H9 (cell line): ENCODE data around the gene ULK1. TPM values are rescaled to one million over a fixed set of nuclear protein-coding genes. Genes with fewer than 3 reads are reported as not detected.

ENCODE experiments used
- DNase-seq: peaks from one replicate; pipeline ENCODE4 v3.0.0-alpha.2; 2017
- H2AFZ ChIP-seq: one replicate; pipeline ENCODE4 v1.6.1; 2013; ENCODE audit warnings: mild to moderate bottlenecking, low read length, control low read depth, moderate library complexity
- H2AK5ac ChIP-seq: 2 replicates; pipeline ENCODE4 v1.6.1; 2013; ENCODE audit warnings: low read length, control low read depth, mixed read lengths; ENCODE audit not compliant: insufficient read length
- H2BK120ac ChIP-seq: one replicate; pipeline ENCODE4 v1.6.1; 2013; ENCODE audit warnings: low read depth, mild to moderate bottlenecking, low read length, control low read depth, inconsistent platforms; ENCODE audit not compliant: poor library complexity, severe bottlenecking
- H2BK12ac ChIP-seq: 2 replicates; pipeline ENCODE4 v1.6.1; 2013; ENCODE audit warnings: low read length, control low read depth, mixed read lengths, low read depth; ENCODE audit not compliant: insufficient read length
- H2BK15ac ChIP-seq: 2 replicates; pipeline ENCODE4 v1.6.1; 2013; ENCODE audit warnings: low read depth, low read length, control low read depth
- H2BK20ac ChIP-seq: one replicate; pipeline ENCODE4 v1.6.1; 2013; ENCODE audit warnings: low read depth, mild to moderate bottlenecking, low read length, control low read depth, inconsistent platforms; ENCODE audit not compliant: poor library complexity, severe bottlenecking
- H2BK5ac ChIP-seq: 2 replicates; pipeline ENCODE4 v1.6.1; 2013; ENCODE audit warnings: low read length, control low read depth, mixed read lengths; ENCODE audit not compliant: insufficient read length
- H3K14ac ChIP-seq: 2 replicates; pipeline ENCODE4 v1.6.1; 2013; ENCODE audit warnings: low read length, control low read depth; ENCODE audit not compliant: insufficient read depth
- H3K18ac ChIP-seq: 2 replicates; pipeline ENCODE4 v1.6.1; 2013; ENCODE audit warnings: low read depth, mild to moderate bottlenecking, mixed read lengths, low read length, control low read depth; ENCODE audit not compliant: insufficient read length
- H3K23ac ChIP-seq: 2 replicates; pipeline ENCODE4 v1.6.1; 2013; ENCODE audit warnings: low read length, control low read depth, mixed read lengths, low read depth; ENCODE audit not compliant: insufficient read length
- H3K23me2 ChIP-seq: 2 replicates; pipeline ENCODE4 v1.6.1; 2013; ENCODE audit warnings: low read depth, mild to moderate bottlenecking, mixed read lengths, low read length, control low read depth; ENCODE audit not compliant: insufficient read length, poor library complexity, severe bottlenecking
- H3K27ac ChIP-seq: 2 replicates; pipeline ENCODE4 v1.5.1; 2013; ENCODE audit warnings: low read length, control low read depth, mixed read lengths, low read depth; ENCODE audit not compliant: insufficient read length
- H3K27me3 ChIP-seq: 2 replicates; pipeline ENCODE4 v1.6.1; 2013; ENCODE audit warnings: low read length, control low read depth, inconsistent platforms; ENCODE audit not compliant: insufficient read depth
- H3K4ac ChIP-seq: 2 replicates; pipeline ENCODE4 v1.6.1; 2013; ENCODE audit warnings: low read depth, mild to moderate bottlenecking, control low read depth, inconsistent platforms, low read length, moderate library complexity
- H3K4me1 ChIP-seq: 2 replicates; pipeline ENCODE4 v1.6.1; 2013; ENCODE audit warnings: low read length, control low read depth, inconsistent platforms; ENCODE audit not compliant: insufficient read depth
- H3K4me2 ChIP-seq: 2 replicates; pipeline ENCODE4 v1.6.1; 2013; ENCODE audit warnings: low read length, control low read depth, mixed read lengths; ENCODE audit not compliant: insufficient read length, insufficient read depth
- H3K56ac ChIP-seq: 2 replicates; pipeline ENCODE4 v1.6.1; 2013; ENCODE audit warnings: low read depth, mild to moderate bottlenecking, mixed read lengths, low read length, control low read depth; ENCODE audit not compliant: insufficient read length
- H3K79me1 ChIP-seq: 2 replicates; pipeline ENCODE4 v1.6.1; 2013; ENCODE audit warnings: low read depth, mild to moderate bottlenecking, moderate library complexity, low read length, control low read depth, inconsistent platforms; ENCODE audit not compliant: insufficient read depth, poor library complexity, severe bottlenecking
- H3K79me2 ChIP-seq: 2 replicates; pipeline ENCODE4 v1.6.1; 2013; ENCODE audit warnings: low read length, control low read depth, inconsistent platforms; ENCODE audit not compliant: insufficient read depth
- H3K9ac ChIP-seq: 2 replicates; pipeline ENCODE4 v1.6.1; 2013; ENCODE audit warnings: low read length, control low read depth, mixed read lengths; ENCODE audit not compliant: insufficient read length; ENCODE audit errors: extremely low read depth
- H3K9me3 ChIP-seq: one replicate; pipeline ENCODE4 v1.6.1; 2013; ENCODE audit warnings: low read depth, low read length, inconsistent platforms; ENCODE audit not compliant: control insufficient read depth
- H3T11ph ChIP-seq: one replicate; pipeline ENCODE4 v1.6.1; 2013; ENCODE audit warnings: mild to moderate bottlenecking, low read length, control low read depth, inconsistent platforms
- H4K20me1 ChIP-seq: one replicate; pipeline ENCODE4 v1.6.1; 2013; ENCODE audit not compliant: control insufficient read depth, insufficient read length, insufficient read depth
- H4K5ac ChIP-seq: 2 replicates; pipeline ENCODE4 v1.6.1; 2013; ENCODE audit warnings: low read depth, mild to moderate bottlenecking, mixed read lengths, low read length, control low read depth; ENCODE audit not compliant: insufficient read length
- H4K8ac ChIP-seq: replicated peaks from 2 replicates; pipeline ENCODE4 v1.6.1; 2013; ENCODE audit warnings: low read length, control low read depth, mixed read lengths, low read depth; ENCODE audit not compliant: insufficient read length
- H4K91ac ChIP-seq: 2 replicates; pipeline ENCODE4 v1.6.1; 2013; ENCODE audit warnings: low read depth, mild to moderate bottlenecking, moderate library complexity, mixed read lengths, low read length, control low read depth; ENCODE audit not compliant: insufficient read length
- H3K27ac Mint-ChIP-seq, 3 experiments: 2 replicates in 2 of 3; 3 replicates in 1 of 3; pipeline ENCODE4 v1.8.0; 2020 to 2021; ENCODE audit warnings: mixed read lengths in 3 of 3, mild to moderate bottlenecking in 1 of 3, moderate library complexity in 1 of 3
- H3K27me3 Mint-ChIP-seq: 2 replicates; pipeline ENCODE4 v1.8.0; 2021; ENCODE audit warnings: low read depth, mild to moderate bottlenecking, moderate library complexity, mixed read lengths
- H3K36me3 Mint-ChIP-seq, 3 experiments: 2 replicates in 2 of 3; 3 replicates in 1 of 3; pipeline ENCODE4 v1.8.0; 2020 to 2021; ENCODE audit warnings: low read depth in 3 of 3, mixed read lengths in 3 of 3; ENCODE audit not compliant: insufficient read depth in 1 of 3
- H3K4me1 Mint-ChIP-seq, 2 experiments: 2 replicates each; pipeline ENCODE4 v1.8.0; 2020; ENCODE audit warnings: mixed read lengths in 2 of 2
- H3K4me3 Mint-ChIP-seq, 2 experiments: 2 replicates in 1 of 2; 3 replicates in 1 of 2; pipeline ENCODE4 v1.8.0; 2020 to 2021; ENCODE audit warnings: mild to moderate bottlenecking in 2 of 2, mixed read lengths in 2 of 2, moderate library complexity in 1 of 2
- H3K9me3 Mint-ChIP-seq, 2 experiments: 2 replicates in 1 of 2; 3 replicates in 1 of 2; pipeline ENCODE4 v1.8.0; 2020; ENCODE audit warnings: mild to moderate bottlenecking in 2 of 2, mixed read lengths in 2 of 2, moderate library complexity in 1 of 2
- WGBS: extraction: QIAGEN DNeasy Blood & Tissue Kit; methylation state at CpG from one replicate; pipeline ENCODE4 v1.1.7; 2013; ENCODE audit warnings: missing lambda C conversion rate, low lambda C conversion rate, mixed read lengths; ENCODE audit not compliant: insufficient read length; ENCODE audit errors: extremely low coverage; 5-methylcytosine and 5-hydroxymethylcytosine counted together
- total RNA-seq: library from RNA; stranded (reverse); gene quantifications from 2 replicates; pipeline ENCODE4 v1.2.1, GENCODE V29; 2021
- TF ChIP-seq, protein P1 (sequence below): fragments of 200-600 bp; sonication (generic); conservative IDR thresholded peaks from 3 replicates; pipeline ENCODE4 v1.8.0; 2021; ENCODE audit warnings: antibody characterized with exemption, mild to moderate bottlenecking

Gene ULK1
- total RNA-seq, 1 experiment from 2014 or later: 57.2 TPM

DNA sequence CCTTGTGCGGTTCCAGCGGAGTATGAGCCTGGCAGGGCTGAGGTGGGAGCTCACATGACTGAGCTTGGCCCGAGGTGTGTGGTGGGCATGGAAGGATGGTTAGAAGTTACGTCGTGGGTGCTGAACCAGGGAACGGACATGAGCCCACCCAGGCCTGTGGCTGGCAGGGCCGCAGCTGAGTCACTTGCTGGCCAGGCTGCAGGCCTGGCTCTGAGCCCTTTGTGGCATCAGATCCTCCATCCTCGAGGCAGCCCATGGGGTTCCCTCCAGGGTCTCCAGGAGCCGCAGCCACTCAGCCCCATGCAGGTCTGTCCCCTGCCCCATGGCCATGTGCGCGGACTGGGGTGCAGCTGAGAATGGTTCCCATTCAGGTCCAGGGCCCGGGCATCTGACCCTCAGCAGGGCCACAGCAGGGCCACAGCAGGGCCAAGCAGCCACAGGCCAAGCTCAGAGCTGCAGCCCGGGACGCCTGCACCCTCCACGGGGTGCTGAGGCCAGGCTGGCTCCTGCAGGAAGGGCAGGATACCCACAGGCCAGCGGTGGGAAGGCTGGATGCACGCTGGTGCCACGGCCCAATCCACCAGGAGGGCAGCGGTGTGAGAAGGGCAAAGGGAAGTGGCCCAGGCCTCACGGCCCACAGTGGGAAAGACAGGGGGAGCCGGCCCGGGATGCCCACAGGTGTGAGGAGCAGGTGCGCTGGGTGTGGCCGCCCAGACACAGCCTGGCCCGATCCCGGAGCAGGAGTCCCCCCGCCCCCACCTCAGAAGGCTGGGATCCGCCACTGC, 26.3 kb upstream of the ULK1 start:
- no peak overlapping the region for H3K56ac ChIP-seq
- H2BK12ac ChIP-seq: no peak overlapping the region
- no peak overlapping the region for H3K4me2 ChIP-seq
- H4K8ac ChIP-seq: no peak overlapping the region
- no peak overlapping the region for H2BK15ac ChIP-seq
- no peak overlapping the region for H3K27ac ChIP-seq
- H3K23ac ChIP-seq: no peak overlapping the region
- Mint-ChIP-seq H3K9me3 (peaks cover 0 to under 1% of the 10 kb centered on the region in 2 experiments; a peak in 1 of 5 replicates), H3K4me1 (peaks cover 7 to 13% of the 10 kb centered on the region in 2 experiments), H3K4me3 (no peak overlapping the region; a peak in 1 of 5 replicates), H3K36me3 (peaks cover 0 to 2% (median under 1%) of the 10 kb centered on the region in 3 experiments; a peak in 3 of 7 replicates), H3K27ac (no peak overlapping the region), H3K27me3 (no peaks in the 10 kb centered on the region)
- no peak overlapping the region for H4K5ac ChIP-seq
- no peaks in the 10 kb centered on the region for H3K79me1 ChIP-seq
- H3K23me2 ChIP-seq: no peaks in the 10 kb centered on the region
- no peaks in the 10 kb centered on the region for H4K20me1 ChIP-seq
- H3K27me3 ChIP-seq: no peaks in the 10 kb centered on the region
- no peaks in the 10 kb centered on the region for H3K79me2 ChIP-seq
- no CpG with 5 or more reads among the region's 28 CpGs for WGBS
- no peak overlapping the region for H3K18ac ChIP-seq
- no peak overlapping the region for H3K9ac ChIP-seq
- H2BK20ac ChIP-seq: no peak overlapping the region
- H3K9me3 ChIP-seq: no peaks in the 10 kb centered on the region
- H2AFZ ChIP-seq: no peak overlapping the region
- H3K4ac ChIP-seq: no peak overlapping the region
- no peak overlapping the region for H2BK120ac ChIP-seq
- H4K91ac ChIP-seq: no peak overlapping the region
- no peak overlapping the region for H2BK5ac ChIP-seq
- H3K4me1 ChIP-seq: peaks cover 2% of the 10 kb centered on the region; the same call in 1 of the 2 replicates
- no peak overlapping the region for H3T11ph ChIP-seq
- no peak overlapping the region for H2AK5ac ChIP-seq
- no peak for DNase-seq
- no peak overlapping the region for H3K14ac ChIP-seq
- TF ChIP-seq, protein P1, sequence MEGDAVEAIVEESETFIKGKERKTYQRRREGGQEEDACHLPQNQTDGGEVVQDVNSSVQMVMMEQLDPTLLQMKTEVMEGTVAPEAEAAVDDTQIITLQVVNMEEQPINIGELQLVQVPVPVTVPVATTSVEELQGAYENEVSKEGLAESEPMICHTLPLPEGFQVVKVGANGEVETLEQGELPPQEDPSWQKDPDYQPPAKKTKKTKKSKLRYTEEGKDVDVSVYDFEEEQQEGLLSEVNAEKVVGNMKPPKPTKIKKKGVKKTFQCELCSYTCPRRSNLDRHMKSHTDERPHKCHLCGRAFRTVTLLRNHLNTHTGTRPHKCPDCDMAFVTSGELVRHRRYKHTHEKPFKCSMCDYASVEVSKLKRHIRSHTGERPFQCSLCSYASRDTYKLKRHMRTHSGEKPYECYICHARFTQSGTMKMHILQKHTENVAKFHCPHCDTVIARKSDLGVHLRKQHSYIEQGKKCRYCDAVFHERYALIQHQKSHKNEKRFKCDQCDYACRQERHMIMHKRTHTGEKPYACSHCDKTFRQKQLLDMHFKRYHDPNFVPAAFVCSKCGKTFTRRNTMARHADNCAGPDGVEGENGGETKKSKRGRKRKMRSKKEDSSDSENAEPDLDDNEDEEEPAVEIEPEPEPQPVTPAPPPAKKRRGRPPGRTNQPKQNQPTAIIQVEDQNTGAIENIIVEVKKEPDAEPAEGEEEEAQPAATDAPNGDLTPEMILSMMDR: no peak
